B cell (primary cell): ENCODE data around the gene RNF17. TPM values are rescaled to one million over a fixed set of nuclear protein-coding genes. Genes with fewer than 3 reads are reported as not detected.

Experiments
- ATAC-seq: fragments of 200-7000 bp; cut with Tn5 transposase; one replicate; pipeline ENCODE4 v1.10.0; 2021; ENCODE audit warnings: low read depth, mild to moderate bottlenecking, moderate number of reproducible peaks, moderate library complexity
- CTCF ChIA-PET: fragments of 350-600 bp; sonication (Branson Sonifier 250); formaldehyde crosslinking; loops from one replicate; lab custom pipeline; 2021; ENCODE audit warnings: antibody characterized with exemption, inconsistent platforms; lab: Charles Lee
- POLR2A ChIA-PET: fragments of 350-600 bp; sonication (Branson Sonifier 250); formaldehyde crosslinking; loops from one replicate; lab custom pipeline; 2021; ENCODE audit warnings: antibody characterized with exemption; lab: Charles Lee
- DNase-seq: peaks from one replicate; pipeline ENCODE4 v3.0.0; 2013
- H2AFZ ChIP-seq: 2 replicates; pipeline ENCODE4 v1.6.1; 2012; ENCODE audit warnings: mild to moderate bottlenecking, low read depth, low read length; ENCODE audit not compliant: insufficient read depth, poor library complexity, severe bottlenecking
- H3K27ac ChIP-seq, 2 donors: 1 replicate in 1 of 2; 2 replicates in 1 of 2; pipeline ENCODE4 v1.5.1; 2012 to 2013; ENCODE audit warnings: low read length in 2 of 2, mild to moderate bottlenecking in 2 of 2, moderate library complexity in 1 of 2
- H3K27me3 ChIP-seq, 4 experiments: fragments of 200-600 bp in 1 of 4; sonication (generic) in 1 of 4; replicated peaks in 1 of 4; 1 replicate in 2 of 4; 2 replicates in 2 of 4; pipeline versions ENCODE4 v1.6.1 to v1.7.0; 2013 to 2016; ENCODE audit warnings: low read length in 3 of 4, mild to moderate bottlenecking in 2 of 4, mixed read lengths in 1 of 4, moderate library complexity in 1 of 4; ENCODE audit not compliant: insufficient read depth in 4 of 4, control insufficient read depth in 3 of 4; ENCODE audit errors: control extremely low read depth in 1 of 4
- H3K36me3 ChIP-seq, 2 experiments: replicated peaks in 1 of 2; 1 replicate in 1 of 2; 2 replicates in 1 of 2; pipeline versions ENCODE4 v1.6.1 to v1.7.1; 2013; ENCODE audit warnings: low read length in 1 of 2; ENCODE audit not compliant: insufficient read depth in 2 of 2, control insufficient read depth in 1 of 2; ENCODE audit errors: control extremely low read depth in 1 of 2, extremely low read depth in 1 of 2
- H3K4me1 ChIP-seq, 2 donors: fragments of 200-600 bp in 1 of 2; sonication (generic) in 1 of 2; 1 replicate in 1 of 2; 2 replicates in 1 of 2; pipeline versions ENCODE4 v1.5.1 to v1.6.1; 2013 to 2017; ENCODE audit warnings: low read length in 2 of 2; ENCODE audit not compliant: control insufficient read depth in 2 of 2, insufficient read depth in 2 of 2
- H3K4me2 ChIP-seq: replicated peaks from 2 replicates; pipeline ENCODE3; 2012; ENCODE audit warnings: mild to moderate bottlenecking, low read depth, low read length; ENCODE audit not compliant: poor library complexity, severe bottlenecking
- H3K4me3 ChIP-seq, 5 experiments: fragments of 200-600 bp in 1 of 5; sonication (generic) in 1 of 5; 1 replicate in 3 of 5; 2 replicates in 2 of 5; pipeline versions ENCODE4 v1.5.1 to v1.7.0; 2011 to 2016; ENCODE audit warnings: low read length in 4 of 5, mild to moderate bottlenecking in 4 of 5, low read depth in 2 of 5, control low read depth in 1 of 5, moderate library complexity in 1 of 5; ENCODE audit not compliant: insufficient read depth in 1 of 5; ENCODE audit errors: control extremely low read depth in 1 of 5, extremely low read depth in 1 of 5
- H3K79me2 ChIP-seq: fragments of 200-600 bp; sonication (generic); one replicate; pipeline ENCODE4 v1.6.0; 2016; ENCODE audit warnings: low read length; ENCODE audit not compliant: control insufficient read depth, insufficient read depth
- H3K9ac ChIP-seq: fragments of 200-600 bp; sonication (generic); 2 replicates; pipeline ENCODE4 v1.6.1; 2017; ENCODE audit warnings: mild to moderate bottlenecking, low read length, moderate library complexity
- H3K9me3 ChIP-seq, 3 donors: one replicate each; pipeline versions ENCODE4 v1.6.1 to v1.7.1; 2013; ENCODE audit warnings: low read length in 2 of 3; ENCODE audit not compliant: control insufficient read depth in 2 of 3, insufficient read depth in 1 of 3; ENCODE audit errors: control extremely low read depth in 1 of 3
- H4K20me1 ChIP-seq: 2 replicates; pipeline ENCODE4 v1.6.0; 2012; ENCODE audit warnings: mild to moderate bottlenecking, low read length; ENCODE audit not compliant: insufficient read depth, control insufficient read depth, poor library complexity, severe bottlenecking
- H3K27ac Mint-ChIP-seq: one replicate; pipeline ENCODE4 v1.8.0; 2021; ENCODE audit warnings: mixed read lengths
- H3K27me3 Mint-ChIP-seq: one replicate; pipeline ENCODE4 v1.8.0; 2021; ENCODE audit warnings: mixed read lengths
- H3K4me1 Mint-ChIP-seq: one replicate; pipeline ENCODE4 v1.8.0; 2021; ENCODE audit warnings: mixed read lengths
- H3K4me3 Mint-ChIP-seq: one replicate; pipeline ENCODE4 v1.8.0; 2021; ENCODE audit warnings: mixed read lengths
- H3K9me3 Mint-ChIP-seq: one replicate; pipeline ENCODE4 v1.8.0; 2022; ENCODE audit warnings: mixed read lengths; ENCODE audit not compliant: insufficient read depth
- CTCF ChIP-seq: fragments of 200-600 bp; IDR thresholded peaks from one replicate; pipeline ENCODE4 v1.8.0; 2022; ENCODE audit warnings: antibody characterized with exemption, mild to moderate bottlenecking
- EZH2 ChIP-seq: IDR thresholded peaks from 2 replicates; pipeline ENCODE4 v1.6.1; 2012; ENCODE audit warnings: borderline replicate concordance, low read depth, mild to moderate bottlenecking, moderate library complexity, low read length; ENCODE audit not compliant: insufficient read depth, poor library complexity, severe bottlenecking
- WGBS: methylation state at CpG from one replicate; pipeline ENCODE4 v1.1.5; 2013; ENCODE audit warnings: missing lambda C conversion rate; ENCODE audit not compliant: insufficient coverage; 5-methylcytosine and 5-hydroxymethylcytosine counted together
- intact Hi-C: fragments of 100-400 bp; cut with micrococcal nuclease; formaldehyde crosslinking; loops from one replicate; pipeline ENCODE4 v1.10.0; 2022
- polyA plus RNA-seq: library from polyadenylated mRNA; depleted of rRNA; stranded (reverse); fragments of >200 nt; gene quantifications from 2 replicates; pipeline ENCODE4 v1.2.3, GENCODE V29; 2012
- total RNA-seq, 2 donors: library from RNA; stranded (reverse); fragments of 120-200 nt in 1 of 2; gene quantifications; 1 replicate in 1 of 2; 2 replicates in 1 of 2; pipeline versions ENCODE4 v1.2.3 to v1.2.4, GENCODE V29; 2013 to 2022

RNF17 gene
- total and polyA plus RNA-seq, 2 donors (not counting 1 experiment from before 2014, with no cell fraction given): 0.12 TPM; not detected in 1

- intact Hi-C loops: no loop called here
- CTCF ChIA-PET: no interaction called here
- Mint-ChIP-seq H3K27ac (no peak overlapping the region), H3K4me3 (no peak overlapping the region), H3K9me3 (peaks cover 6% of the 10 kb centered on the region), H3K4me1 (no peaks in the 10 kb centered on the region), H3K27me3 (peaks cover 30% of the 10 kb centered on the region)
- no peak overlapping the region for H3K4me3 ChIP-seq
- no peak overlapping the region for H2AFZ ChIP-seq
- POLR2A ChIA-PET: no interaction called here
- H3K79me2 ChIP-seq: no peaks in the 10 kb centered on the region
- H3K4me1 ChIP-seq: no peaks in the 10 kb centered on the region
- no peaks in the 10 kb centered on the region for H3K27me3 ChIP-seq
- no peaks in the 10 kb centered on the region for H3K9me3 ChIP-seq
- no peaks in the 10 kb centered on the region for H4K20me1 ChIP-seq
- no peak for DNase-seq
- no peak for ATAC-seq
- H3K9ac ChIP-seq: no peak overlapping the region
- no peak overlapping the region for H3K4me2 ChIP-seq
- H3K36me3 ChIP-seq: no peaks in the 10 kb centered on the region
- WGBS: no CpG with 5 or more reads among the region's 1 CpG
- TF ChIP-seq EZH2 (no peak), CTCF (no peak)
- H3K27ac ChIP-seq: no peak overlapping the region
These were observed 13.2 kb downstream of the RNF17 start for GRCh38 chr13:24777171-24777570.

- ChIA-PET POLR2A (no interaction called here), CTCF (no interaction called here)
- Mint-ChIP-seq H3K27me3 (peaks cover 26% of the 10 kb centered on the region), H3K9me3 (peaks cover 2% of the 10 kb centered on the region), H3K4me1 (no peaks in the 10 kb centered on the region), H3K4me3 (no peak overlapping the region), H3K27ac (no peak overlapping the region)
- DNase-seq (no peak), ATAC-seq (no peak)
- H3K9ac ChIP-seq: no peak overlapping the region
- H3K36me3 ChIP-seq: no peaks in the 10 kb centered on the region
- WGBS: no CpG with 5 or more reads among the region's 1 CpG
- no peaks in the 10 kb centered on the region for H3K27me3 ChIP-seq
- H4K20me1 ChIP-seq: no peaks in the 10 kb centered on the region
- H3K9me3 ChIP-seq: peaks cover 0 to 4% (median 0%) of the 10 kb centered on the region in 3 donors
- no peak overlapping the region for H3K4me3 ChIP-seq
- intact Hi-C loops: no loop called here
- H2AFZ ChIP-seq: no peak overlapping the region
- H3K27ac ChIP-seq: no peak overlapping the region
- no peak overlapping the region for H3K4me2 ChIP-seq
- H3K4me1 ChIP-seq: no peaks in the 10 kb centered on the region
- no peaks in the 10 kb centered on the region for H3K79me2 ChIP-seq
- no peak for TF ChIP-seq CTCF
- no peak for TF ChIP-seq EZH2
These were observed 20.4 kb downstream of the RNF17 start for GRCh38 chr13:24784319-24784718.
